Femur (tissue), 1 donor: ENCODE data around the gene NACC2.

Source experiments
- DNase-seq: peaks from one replicate; pipeline ENCODE4 v3.0.0-alpha.2; 2017

NACC2 gene, protein sequence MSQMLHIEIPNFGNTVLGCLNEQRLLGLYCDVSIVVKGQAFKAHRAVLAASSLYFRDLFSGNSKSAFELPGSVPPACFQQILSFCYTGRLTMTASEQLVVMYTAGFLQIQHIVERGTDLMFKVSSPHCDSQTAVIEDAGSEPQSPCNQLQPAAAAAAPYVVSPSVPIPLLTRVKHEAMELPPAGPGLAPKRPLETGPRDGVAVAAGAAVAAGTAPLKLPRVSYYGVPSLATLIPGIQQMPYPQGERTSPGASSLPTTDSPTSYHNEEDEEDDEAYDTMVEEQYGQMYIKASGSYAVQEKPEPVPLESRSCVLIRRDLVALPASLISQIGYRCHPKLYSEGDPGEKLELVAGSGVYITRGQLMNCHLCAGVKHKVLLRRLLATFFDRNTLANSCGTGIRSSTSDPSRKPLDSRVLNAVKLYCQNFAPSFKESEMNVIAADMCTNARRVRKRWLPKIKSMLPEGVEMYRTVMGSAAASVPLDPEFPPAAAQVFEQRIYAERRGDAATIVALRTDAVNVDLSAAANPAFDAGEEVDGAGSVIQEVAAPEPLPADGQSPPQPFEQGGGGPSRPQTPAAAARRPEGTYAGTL

DNA sequence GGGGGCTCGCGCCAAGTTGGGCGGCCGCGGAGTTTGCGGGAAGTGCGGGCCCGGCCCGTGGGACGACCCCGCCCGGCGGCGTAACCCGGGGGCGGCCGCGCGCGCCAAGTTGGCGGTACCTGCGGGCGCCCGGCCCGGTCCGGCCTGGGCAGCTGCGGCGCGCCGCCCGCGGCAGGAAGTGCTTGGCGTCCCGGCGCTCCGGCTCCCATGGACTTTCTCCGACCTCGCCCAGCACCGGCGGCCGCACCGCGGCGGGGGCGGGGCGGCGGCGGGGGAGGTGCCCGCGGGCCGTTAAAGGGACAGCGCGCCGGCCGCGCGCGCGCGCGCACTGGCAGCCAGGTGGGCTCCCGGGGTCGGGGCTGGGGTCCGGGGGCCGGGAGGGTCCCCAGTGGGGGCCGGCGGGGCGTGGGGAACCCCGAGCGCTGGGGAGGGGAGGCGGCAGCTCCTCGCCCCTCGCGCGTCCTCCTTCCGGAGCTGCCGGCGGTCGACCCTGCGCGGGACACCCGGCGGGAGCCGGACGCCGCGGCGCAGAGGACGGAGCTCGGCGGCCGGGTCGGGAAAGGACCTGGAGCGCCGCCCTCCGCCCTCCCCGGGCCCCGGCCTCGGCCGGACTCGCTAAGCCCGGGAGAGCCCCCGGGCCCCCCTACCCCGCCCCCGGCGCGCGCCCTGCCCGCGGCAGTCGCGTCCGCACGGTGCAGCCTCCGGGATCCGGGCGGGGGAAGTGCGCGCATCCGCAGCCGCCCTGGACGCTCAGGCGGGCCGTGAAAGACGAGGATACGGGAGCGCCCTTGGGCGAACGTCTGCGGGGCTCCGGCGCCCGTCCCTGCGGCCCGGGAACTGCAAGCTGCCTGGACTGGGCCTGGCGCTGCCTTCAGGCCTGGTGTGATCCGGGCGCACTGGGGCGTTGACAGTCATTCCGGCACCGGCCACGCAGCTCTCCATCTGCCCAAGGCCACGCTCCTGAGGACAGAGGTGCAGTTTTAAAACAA lies at the start of gene NACC2:
Gene NACC2 (minus strand): TSS at position 220 of the 989 bp plus-strand sequence. CDS start 44,768 bp downstream, outside the sequence.
- DNase-seq: peak; percentile 71

DNA sequence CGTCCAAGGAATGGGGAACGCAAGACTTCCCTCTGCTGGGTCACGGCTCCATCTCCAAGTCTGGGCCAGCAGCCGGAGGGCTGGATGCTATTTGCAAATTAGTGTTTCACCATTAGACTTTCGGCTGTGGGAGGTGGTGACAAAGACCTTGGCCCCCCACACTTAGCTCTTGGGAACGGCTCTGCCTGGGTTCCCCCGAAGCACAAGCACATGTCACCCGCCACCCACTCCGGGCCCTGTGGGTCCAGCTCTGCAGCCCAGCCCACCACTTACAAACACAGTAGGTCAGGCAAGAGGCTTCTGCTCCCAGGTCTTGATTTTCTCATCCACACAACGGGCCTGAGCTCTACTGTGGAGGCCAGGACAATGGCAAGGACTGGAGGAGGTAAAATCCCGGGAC lies 49.4 kb upstream of the NACC2 start:
- no peak for DNase-seq

DNA sequence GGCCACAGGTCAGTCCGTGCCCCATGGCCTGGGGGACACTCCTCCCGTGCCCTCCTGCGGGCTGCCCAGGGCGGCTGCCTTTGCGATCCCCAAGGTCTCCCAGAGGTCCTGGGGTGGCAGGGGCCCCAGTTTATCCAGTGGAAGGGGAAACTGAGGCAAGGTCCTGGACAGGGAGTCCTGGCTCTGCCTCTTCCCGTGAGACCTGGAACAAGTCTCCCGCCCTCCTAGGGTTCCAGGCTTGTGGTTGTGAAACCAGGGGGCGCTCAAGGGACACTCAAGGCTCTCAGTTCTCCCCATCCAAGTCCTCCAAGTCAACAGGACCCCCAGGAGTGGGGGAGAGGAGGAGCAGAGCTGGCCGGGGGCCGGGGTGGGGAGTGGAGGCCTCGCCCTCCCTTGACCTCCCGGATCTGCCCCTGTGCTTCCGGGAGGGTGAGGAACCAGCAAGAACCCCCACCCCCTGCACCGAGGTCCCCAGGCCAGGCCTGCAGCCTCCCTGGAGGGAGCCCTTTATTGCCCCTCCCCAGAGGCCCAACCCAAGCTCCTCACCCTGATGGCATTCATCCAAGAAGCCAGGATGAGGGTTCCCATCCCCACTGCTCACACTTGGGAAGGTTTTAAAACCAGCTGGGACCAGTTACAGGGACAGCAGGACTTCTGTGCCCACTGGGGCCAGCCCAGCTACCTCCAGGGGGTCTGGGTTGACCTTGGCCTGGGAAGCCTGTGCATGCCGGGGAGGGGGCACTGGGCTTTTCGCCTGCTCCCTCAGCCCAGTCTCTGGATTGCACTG lies 48.3 kb upstream of the NACC2 start:
- no peak for DNase-seq

DNA sequence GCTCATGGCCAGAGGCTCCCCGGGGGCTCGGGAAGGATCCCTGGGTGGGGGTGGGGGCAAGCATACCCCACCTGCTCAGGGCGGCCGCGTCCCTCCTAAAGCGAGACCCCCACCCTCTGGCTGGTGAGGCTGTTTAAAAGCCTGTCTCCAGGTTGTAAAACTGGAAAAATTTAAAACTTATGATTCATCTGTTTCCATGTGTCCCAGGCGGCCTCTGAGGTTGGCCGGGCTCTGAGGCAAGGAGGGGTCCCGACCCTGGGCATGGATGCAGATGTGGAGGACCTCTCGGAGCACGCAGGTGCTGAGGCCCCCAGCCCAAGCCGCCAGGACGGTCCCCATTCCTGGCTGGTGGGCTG lies 47.7 kb upstream of the NACC2 start:
- DNase-seq: no peak

DNA sequence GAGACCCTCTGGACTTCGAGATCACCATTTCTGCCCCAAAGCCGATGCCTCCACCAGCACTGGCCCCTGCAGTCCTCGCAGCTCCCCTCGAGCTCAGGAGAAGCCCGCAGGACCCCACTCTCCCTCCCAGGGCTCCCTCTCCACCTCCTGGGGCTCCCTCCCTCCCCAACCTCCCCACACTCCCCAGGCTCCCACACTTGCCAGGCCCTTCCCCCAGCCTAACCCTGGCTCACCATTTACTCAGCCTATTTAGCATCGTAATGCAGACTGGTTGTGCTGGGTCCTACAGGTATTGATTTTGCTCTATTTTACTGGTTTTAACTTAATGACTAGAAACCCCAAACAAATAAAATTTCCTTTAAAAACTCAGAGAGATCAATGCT lies 47.3 kb upstream of the NACC2 start:
- DNase-seq: no peak

DNA sequence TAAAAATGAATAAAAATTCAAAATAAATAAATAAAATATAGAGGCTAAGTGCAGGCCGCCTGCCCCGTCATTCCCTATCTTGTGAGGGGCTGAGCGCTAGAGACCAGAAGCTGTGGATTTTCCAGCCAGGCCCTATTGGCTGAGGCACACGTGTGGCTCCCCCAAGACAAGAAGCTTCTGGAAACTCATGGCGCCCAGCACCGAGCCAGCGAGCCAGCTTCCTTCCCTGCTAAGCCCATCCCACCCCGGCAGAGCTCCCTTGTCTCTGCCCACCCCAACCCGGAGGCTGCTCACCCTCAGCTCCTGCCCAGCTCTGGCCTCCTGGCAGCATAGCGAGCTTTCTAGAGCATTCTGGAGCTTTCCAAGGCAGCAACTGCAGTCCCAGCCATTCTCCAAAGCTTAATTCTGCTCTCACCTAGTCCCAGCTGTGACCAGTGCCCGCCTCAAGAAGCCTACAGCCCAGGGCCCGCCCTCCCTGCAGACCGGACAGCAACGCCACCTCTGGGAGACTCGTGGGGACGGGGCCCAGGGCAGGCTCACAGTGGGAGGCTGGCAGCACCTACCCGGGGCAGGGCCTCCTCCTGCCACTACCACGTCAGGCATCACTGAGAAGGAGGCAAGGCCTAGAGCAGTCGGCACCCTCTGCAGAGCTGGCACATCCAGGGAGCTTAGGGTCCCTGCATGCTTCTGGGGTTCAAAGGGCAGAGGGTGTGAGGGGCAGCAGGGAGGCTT lies 46.8 kb upstream of the NACC2 start:
- no peak for DNase-seq

DNA sequence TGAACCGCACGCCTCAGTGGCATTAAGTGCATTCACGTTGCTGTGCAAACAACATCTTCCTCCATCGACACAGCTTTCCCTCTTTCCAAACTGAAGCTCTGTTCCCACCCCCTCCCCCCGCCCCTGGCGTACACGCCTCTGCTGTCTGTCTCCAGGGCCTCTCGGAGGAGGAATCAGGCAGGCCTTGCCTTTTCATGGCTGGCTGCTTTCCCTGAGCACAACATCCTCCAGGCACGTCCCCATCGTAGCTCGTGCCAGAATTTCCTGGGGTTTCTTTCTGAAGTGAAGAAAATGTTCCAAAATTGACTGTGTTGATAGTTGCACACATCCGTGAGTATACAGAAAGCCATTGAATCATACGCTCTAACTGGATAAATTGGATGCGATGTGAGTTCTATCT lies 45.9 kb upstream of the NACC2 start:
- DNase-seq: peak; percentile 82

DNA sequence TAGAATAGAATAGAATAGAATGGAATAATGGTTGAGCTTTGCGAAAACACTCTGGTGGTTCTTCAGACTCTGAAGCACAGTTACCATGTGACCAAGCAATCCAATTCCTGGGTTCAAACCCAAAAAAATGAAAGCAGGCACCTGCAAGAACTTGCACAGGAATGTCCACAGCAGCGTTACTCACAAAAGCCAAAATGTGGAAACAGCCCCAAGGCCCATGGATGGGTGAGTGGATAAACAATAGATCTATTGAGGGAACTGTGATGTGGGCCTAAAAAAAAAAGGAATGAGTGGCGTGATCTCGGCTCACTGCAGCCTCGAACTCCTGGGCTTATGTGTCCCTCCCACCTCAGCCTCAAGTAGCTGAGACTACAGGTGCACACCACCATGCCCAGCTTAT lies 45.0 kb upstream of the NACC2 start:
- DNase-seq: no peak

DNA sequence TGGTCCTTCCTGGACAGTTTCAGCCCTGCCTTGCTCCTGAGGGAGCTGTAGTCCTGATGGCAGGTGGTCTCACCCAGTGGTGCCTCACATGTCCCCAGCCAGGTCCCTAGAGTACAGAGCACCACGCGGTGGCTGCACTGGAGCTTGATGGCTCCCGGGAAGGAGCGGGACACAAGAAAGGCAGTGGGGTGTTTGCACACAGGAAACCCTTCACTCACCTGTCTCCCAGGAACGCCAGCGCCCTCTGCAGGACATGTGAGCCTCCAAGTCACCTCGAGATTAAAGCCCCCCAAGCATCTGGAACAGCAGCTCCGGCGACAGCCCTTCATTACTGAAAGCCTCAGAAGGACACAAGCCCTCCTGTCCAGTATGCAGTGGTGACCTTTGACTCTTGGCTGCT lies 43.5 kb upstream of the NACC2 start:
- DNase-seq: no peak

DNA sequence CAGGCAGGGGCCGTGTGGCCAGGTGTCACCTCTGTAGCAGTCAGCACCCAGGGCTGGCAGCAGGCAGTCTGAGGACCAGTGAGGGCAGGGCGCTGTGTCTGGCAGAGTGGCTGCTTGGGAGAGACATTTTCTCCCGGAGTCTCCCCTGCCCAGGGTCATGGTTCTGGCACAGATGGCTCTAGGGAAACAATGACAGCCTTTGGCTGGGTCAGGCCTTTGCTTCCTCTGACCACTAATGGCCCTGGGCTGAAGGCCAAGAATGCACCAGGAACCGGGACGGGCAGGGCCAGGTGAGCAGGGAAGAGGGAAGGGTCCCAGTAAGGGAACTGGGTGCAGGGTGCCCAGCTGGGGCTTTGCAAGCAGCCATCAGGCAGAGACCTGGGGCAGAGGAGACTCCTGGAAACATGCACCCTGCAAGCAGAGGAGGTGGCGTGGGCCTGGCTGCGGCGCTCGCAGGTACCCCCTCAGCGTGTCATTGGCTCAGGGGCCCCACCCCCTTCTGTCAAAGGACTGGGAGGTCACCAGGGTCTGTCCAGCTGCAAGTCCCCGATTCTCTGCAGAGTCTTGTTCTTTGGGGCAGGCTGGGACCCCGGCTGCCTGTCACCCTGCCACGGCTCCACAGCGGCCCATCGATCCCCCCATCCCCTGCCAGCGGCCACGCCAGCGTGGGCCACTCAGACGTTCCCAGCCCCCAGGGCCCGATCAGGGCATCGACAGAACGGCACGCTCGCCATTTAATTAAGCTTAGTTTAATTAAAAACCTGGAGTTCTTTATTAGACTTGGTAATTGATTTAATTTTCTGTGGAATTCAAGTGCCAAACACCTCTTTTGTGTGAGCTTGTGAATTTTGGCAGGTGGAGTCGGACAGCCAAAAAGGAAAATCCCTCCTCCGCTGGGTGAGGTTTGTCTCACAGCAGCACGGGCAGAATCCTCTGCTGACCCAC lies 42.5 kb upstream of the NACC2 start:
- DNase-seq: no peak

DNA sequence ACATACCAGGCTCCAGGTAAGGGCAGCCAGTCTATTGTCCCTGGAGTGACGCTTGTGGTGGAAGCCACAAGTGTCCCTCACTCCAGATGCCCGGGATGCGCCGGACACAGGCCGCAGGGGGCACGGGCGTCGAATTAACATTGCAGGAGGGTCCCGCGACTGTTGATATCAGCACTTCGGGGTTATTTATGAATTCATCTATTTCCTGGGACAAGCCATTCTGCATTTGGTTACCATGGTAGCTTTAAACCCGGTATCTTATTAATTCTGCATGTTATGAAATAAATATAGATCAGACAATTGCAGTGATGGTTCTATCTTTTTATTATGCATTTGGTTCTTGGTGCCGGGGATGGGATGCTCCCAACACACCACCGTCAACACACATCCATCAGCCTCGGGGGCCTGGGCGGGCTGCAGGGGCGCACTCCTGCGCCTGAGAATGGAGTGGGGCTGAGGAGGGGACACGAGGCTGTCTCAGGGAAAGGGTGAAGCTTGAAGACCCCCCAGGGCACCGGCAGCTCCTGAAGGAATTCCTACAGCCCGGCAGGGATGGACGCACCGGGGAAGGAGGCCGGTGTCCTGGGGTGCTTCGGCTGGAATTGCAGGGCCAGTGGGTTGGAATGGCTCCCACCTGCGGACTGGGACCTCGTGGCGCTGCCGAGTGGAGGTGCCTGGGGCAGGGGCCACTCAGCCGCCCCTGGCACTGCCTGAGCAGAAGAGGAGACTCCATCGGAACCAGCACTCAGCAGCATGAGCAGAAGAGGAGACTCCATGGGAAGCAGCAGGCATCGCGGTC lies 41.2 kb upstream of the NACC2 start:
- DNase-seq: no peak

DNA sequence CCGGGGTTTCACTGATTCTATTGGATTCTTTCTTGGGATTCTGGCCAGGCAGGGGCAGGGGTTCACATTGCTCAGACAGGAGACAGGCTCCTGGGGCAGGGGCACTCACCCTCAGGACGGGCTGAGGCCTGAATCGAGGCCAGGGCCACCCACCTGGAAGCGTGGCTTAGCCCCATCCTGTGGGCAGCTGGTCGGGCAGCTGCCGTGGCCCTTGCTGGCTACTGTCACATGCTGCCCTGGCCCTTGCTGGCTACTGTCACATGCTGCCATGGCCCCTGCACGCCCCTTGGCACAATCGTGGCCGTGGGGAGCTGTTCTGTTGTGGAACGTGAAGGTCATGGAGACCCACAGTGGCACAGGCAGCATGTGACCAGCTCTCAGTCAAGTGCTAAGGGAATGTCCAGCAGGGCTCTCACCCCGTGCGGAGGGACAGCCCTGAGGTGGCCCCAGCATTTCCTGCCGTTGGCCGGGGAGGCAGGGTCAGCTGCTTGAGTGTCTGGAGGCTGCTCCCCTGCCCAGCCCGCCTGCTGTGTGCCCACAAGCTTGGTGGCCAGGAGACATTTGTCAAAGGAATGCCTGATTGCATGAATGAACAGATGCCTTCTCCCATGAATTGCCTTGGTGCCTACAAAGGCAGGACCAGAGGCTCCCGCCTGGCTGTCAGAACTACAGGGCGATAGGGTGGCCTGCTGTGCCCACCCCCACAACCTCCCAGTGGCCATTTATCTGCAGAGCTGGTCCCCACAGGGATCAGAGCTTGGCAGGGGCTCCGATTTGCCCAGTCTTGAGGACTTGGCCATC lies 40.4 kb upstream of the NACC2 start:
- no peak for DNase-seq

DNA sequence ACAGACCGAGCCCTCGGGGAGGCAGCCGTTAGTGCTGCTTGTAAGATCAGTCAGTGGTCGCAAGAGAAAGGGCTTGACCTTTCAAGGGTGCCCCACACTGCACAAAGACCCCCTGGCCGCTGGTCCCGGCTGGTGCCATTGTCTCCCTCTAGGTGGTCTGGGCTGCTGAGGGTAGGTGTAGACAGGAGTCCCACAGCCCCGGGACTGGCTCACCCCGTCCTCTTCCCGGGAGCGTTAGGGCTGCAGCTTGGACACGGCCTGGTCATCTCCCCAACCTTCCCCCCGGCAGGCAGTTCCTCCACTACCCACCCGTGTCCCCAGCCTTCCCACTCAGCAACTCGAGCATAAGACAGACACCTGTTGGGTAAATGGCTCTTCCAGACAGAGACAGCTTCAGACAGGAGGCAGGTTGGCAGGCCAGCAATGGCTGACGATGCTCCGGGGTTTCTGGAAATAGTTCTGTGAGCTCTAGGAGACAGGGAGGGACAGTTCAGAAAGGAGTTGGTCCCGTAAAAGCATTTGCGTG lies 38.9 kb upstream of the NACC2 start:
- DNase-seq: no peak

DNA sequence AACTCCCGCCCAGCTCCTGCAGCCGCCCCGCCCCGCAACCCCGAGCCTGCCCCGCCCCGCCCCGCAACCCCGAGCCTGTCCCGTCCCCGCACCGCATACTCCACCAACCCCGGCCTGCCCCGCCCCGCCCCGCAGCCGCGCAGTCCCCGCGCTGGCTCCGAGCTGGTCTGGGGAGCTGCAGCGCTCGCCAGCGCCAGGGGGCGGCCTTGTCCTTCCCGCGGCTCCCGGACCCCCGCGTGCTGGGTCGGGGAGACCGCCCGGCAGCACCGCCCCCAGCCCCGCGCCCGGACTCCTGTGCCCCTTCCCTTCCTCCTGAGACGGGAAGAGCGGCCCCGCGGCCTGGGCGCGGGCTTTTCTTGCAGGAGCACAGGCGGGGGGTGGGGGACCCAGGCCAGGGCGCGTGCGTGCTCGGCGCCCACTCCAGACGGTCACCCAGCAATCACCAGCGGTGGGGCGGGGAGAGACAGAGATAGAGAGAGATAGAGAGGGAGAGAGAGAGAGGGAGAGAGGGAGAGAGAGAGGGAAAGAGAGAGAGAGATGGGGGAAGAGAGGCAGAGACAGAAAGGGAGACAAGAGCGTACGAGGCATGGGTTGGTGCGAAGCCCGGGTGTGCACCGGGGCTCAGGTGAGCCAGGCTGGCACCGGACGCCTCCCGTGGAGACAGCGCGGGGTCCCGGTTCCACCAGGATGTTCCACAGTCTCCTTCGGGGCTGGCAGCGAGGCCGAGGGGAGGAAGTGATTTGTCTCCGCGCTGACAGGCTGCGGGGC lies 38.3 kb upstream of the NACC2 start:
- DNase-seq: peak; percentile 59

DNA sequence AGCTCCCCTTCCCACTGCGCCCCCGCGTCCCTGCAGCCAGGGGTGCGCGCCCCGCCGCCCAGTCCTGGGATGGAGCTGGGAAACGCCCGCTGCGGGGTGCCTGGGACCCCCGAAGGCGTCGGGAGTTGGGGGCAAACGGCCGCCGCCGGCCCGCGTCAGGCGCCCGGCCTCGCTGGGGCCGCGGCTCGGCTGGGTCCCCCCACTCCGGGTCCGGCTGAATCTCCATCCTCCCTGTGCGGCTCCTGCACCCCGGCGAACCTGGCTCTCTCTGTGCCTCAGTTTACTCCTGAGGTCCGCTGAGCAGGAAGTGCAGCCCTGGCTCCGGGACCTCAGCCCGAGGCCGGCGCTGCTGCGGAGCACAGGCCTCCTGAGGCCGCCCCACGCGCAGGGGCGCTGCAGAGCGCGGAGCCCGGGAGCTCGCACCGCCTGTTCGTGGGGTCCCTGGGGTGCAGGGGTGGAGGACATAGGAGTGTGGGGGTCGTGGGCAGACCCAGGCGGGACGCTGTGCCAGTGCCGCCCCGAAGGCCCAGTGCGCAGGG lies 37.5 kb upstream of the NACC2 start:
- no peak for DNase-seq

DNA sequence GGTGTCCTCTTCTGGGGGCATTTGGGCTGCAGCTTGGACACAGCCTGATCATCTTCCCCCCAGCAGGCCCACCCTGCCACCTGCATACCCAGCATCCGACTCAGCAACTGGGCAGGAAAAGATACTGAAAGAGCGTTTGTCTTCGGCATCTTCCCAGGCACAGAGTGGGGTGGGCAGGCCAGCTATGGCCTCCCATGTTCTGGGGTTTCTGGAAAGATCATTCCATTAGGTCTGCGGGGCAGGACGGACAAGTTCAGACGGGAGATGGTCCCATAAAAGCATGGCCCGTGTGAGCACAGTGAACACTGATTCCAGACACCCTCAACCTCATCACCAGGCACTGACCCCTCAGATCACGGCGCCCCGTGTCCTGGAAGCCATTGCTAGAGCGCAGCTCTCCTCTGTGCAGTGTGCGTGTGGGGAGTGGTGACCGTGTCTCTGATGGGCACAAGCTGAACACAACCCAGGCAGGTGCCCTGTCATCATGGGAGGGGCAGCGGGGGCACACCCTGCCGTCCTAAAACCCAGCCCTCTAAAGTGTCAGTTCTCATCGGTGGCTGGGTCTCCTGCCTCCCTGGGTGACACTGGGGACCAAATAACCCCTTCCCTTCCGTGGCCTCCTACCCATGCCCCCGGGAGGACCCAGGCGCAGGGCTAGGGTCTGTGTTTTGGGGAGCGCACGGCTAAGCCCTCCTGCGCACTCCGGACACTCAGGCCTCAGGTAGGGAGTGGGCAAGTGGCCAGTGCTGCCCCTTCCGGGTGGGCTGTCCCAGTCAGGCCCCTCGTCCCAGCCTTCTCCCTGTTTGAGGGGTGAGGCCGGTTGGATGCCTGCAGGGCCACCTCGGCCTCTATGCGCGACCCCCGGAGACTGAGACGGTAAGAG lies 36.8 kb upstream of the NACC2 start:
- DNase-seq: no peak

DNA sequence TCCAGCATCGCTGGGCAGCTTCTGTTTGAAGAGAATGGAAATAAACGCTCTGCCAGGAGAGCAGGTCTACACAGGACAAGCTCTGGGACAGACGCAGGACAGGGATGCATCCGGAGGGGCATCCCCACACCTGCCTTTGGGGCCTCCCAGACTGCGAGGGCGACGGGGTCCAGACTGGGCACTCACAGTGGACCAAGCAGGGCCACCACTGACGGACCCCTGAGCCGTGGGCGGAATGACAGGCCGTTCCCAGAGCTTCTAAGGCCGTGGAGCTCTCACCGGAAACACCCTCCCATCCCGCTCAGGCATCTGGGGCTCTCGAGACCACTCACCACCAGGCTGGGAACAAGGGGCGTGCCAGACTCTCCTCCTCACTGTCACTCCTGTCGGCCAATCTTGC lies 34.1 kb upstream of the NACC2 start:
- DNase-seq: no peak
